ENCODE results near the gene PRRG3. TPM values are rescaled to one million over a fixed set of nuclear protein-coding genes. Genes with fewer than 3 reads are reported as not detected.

The PRRG3 gene
- total RNA-seq, 1 donor from 2014 or later: 1.9 TPM

GRCh38 chrX:151741606-151742005 lies 46.3 kb downstream of the PRRG3 start:
- no peak overlapping the region for H3K4me3 Mint-ChIP-seq
- Histone ChIP-seq H3K4me3 (no peak overlapping the region), H3K36me3 (no peaks in the 10 kb centered on the region), H3K27me3 (no peaks in the 10 kb centered on the region), H4K20me1 (ENCODE audit: low read depth) (no peaks in the 10 kb centered on the region), H3K9ac (no peak overlapping the region), H2AFZ (replicated peaks) (no peak overlapping the region), H3K4me1 (no peaks in the 10 kb centered on the region), H3K79me2 (ENCODE audit: low read depth) (no peaks in the 10 kb centered on the region), H3K9me3 (ENCODE audit: low read depth) (no peaks in the 10 kb centered on the region), H3K27ac (no peak overlapping the region), H3F3A (ENCODE audit: low read depth) (no peaks in the 10 kb centered on the region), H3K4me2 (no peak overlapping the region)
- H3K36me3 Mint-ChIP-seq: no peaks in the 10 kb centered on the region
- no peaks in the 10 kb centered on the region for H3K4me1 Mint-ChIP-seq
- no peak overlapping the region for H3K27ac Mint-ChIP-seq
- H3K9me3 Mint-ChIP-seq: peaks cover 21% of the 10 kb centered on the region
- peaks cover 16% of the 10 kb centered on the region for H3K27me3 Mint-ChIP-seq (ENCODE audit: insufficient read depth, low read depth)
- no peak for DNase-seq (ENCODE audit: low spot score)
- no peak for TF ChIP-seq EZH2phosphoT487 (IDR thresholded peaks at IDR 0.05)
- no peak for TF ChIP-seq CTCF (IDR thresholded peaks at IDR 0.05)
- TF ChIP-seq EZH2 (IDR thresholded peaks at IDR 0.05): no peak

DNA sequence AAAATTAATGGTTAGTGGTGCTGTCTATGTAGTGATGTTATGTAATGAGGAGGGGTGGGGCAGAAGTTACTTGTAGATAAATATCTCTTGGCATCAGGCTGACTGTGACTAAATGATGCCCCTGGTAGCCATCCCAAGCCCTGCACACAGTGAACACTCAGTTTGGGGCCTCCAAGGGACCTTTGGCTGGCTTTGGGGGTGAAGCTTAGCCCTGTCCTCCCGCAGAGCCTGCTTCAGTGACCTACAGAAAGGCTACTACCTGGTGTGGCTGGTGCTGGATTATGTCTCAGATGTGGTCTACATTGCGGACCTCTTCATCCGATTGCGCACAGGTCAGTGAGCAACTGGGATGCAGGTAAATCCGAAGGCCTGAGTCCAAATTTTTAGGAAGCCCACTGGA lies 47.1 kb downstream of the PRRG3 start:
- no peaks in the 10 kb centered on the region for H3K79me2 ChIP-seq (ENCODE audit: low read depth)
- H4K20me1 ChIP-seq (ENCODE audit: low read depth): no peaks in the 10 kb centered on the region
- H3K4me3 ChIP-seq: no peak overlapping the region
- no peaks in the 10 kb centered on the region for H3K4me1 ChIP-seq
- Mint-ChIP-seq H3K36me3 (no peaks in the 10 kb centered on the region), H3K9me3 (peaks cover 19% of the 10 kb centered on the region), H3K27ac (no peak overlapping the region), H3K4me1 (no peaks in the 10 kb centered on the region), H3K27me3 (ENCODE audit: insufficient read depth, low read depth) (peaks cover 16% of the 10 kb centered on the region), H3K4me3 (no peak overlapping the region)
- no peaks in the 10 kb centered on the region for H3K36me3 ChIP-seq
- DNase-seq (ENCODE audit: low spot score): no peak
- no peaks in the 10 kb centered on the region for H3K9me3 ChIP-seq (ENCODE audit: low read depth)
- TF ChIP-seq CTCF (IDR thresholded peaks at IDR 0.05) (no peak), EZH2 (IDR thresholded peaks at IDR 0.05) (no peak), EZH2phosphoT487 (IDR thresholded peaks at IDR 0.05) (no peak)
- H3K4me2 ChIP-seq: no peak overlapping the region
- H2AFZ ChIP-seq (replicated peaks): no peak overlapping the region
- H3K9ac ChIP-seq: no peak overlapping the region
- no peak overlapping the region for H3K27ac ChIP-seq
- H3K27me3 ChIP-seq: no peaks in the 10 kb centered on the region
- H3F3A ChIP-seq (ENCODE audit: low read depth): no peaks in the 10 kb centered on the region

- Histone ChIP-seq H3K4me3 (no peak overlapping the region), H3F3A (ENCODE audit: low read depth) (no peaks in the 10 kb centered on the region), H3K9me3 (ENCODE audit: low read depth) (no peaks in the 10 kb centered on the region), H3K27me3 (no peaks in the 10 kb centered on the region), H3K9ac (no peak overlapping the region), H3K79me2 (ENCODE audit: low read depth) (no peaks in the 10 kb centered on the region), H3K4me1 (no peaks in the 10 kb centered on the region), H3K27ac (no peak overlapping the region), H3K4me2 (no peak overlapping the region), H2AFZ (replicated peaks) (no peak overlapping the region), H3K36me3 (no peaks in the 10 kb centered on the region), H4K20me1 (ENCODE audit: low read depth) (no peaks in the 10 kb centered on the region)
- H3K4me1 Mint-ChIP-seq: no peaks in the 10 kb centered on the region
- TF ChIP-seq EZH2 (IDR thresholded peaks at IDR 0.05) (no peak), CTCF (IDR thresholded peaks at IDR 0.05) (no peak), EZH2phosphoT487 (IDR thresholded peaks at IDR 0.05) (no peak)
- no peaks in the 10 kb centered on the region for H3K36me3 Mint-ChIP-seq
- H3K4me3 Mint-ChIP-seq: no peak overlapping the region
- H3K27ac Mint-ChIP-seq: no peak overlapping the region
- H3K27me3 Mint-ChIP-seq (ENCODE audit: insufficient read depth, low read depth): peaks cover 16% of the 10 kb centered on the region
- H3K9me3 Mint-ChIP-seq: peaks cover 16% of the 10 kb centered on the region
- DNase-seq (ENCODE audit: low spot score): no peak
Measured at GRCh38 chrX:151743651-151744470, 48.6 kb downstream of the PRRG3 start.
